Activated B cell treated with CpG ODN at 0.5 μM for 24 hours (primary cell): Measurements from ENCODE around the gene MECR. TPM values are rescaled to one million over a fixed set of nuclear protein-coding genes. Genes with fewer than 3 reads are reported as not detected.

ENCODE experiments used
- ATAC-seq: fragments of 200-7000 bp; cut with Tn5 transposase; one replicate; pipeline ENCODE4 v1.10.0; 2021; ENCODE audit warnings: low read depth, mild to moderate bottlenecking, moderate library complexity
- CTCF ChIA-PET: fragments of 350-600 bp; sonication (Branson Sonifier 250); formaldehyde crosslinking; loops from one replicate; lab custom pipeline; 2021; ENCODE audit warnings: antibody characterized with exemption; lab: Charles Lee
- POLR2A ChIA-PET: fragments of 350-600 bp; sonication (Branson Sonifier 250); formaldehyde crosslinking; loops from one replicate; lab custom pipeline; 2021; ENCODE audit warnings: antibody characterized with exemption; lab: Charles Lee
- DNase-seq: peaks from one replicate; pipeline ENCODE4 v3.0.0; 2022
- H3K27ac Mint-ChIP-seq: one replicate; pipeline ENCODE4 v1.8.0; 2020; ENCODE audit warnings: mixed read lengths
- H3K27me3 Mint-ChIP-seq: one replicate; pipeline ENCODE4 v1.8.0; 2021; ENCODE audit warnings: mixed read lengths
- H3K36me3 Mint-ChIP-seq: one replicate; pipeline ENCODE4 v1.8.0; 2021; ENCODE audit warnings: low read depth, mixed read lengths
- H3K4me1 Mint-ChIP-seq: one replicate; pipeline ENCODE4 v1.8.0; 2021; ENCODE audit warnings: mixed read lengths
- H3K4me3 Mint-ChIP-seq: one replicate; pipeline ENCODE4 v1.8.0; 2020; ENCODE audit warnings: mild to moderate bottlenecking, mixed read lengths
- H3K9me3 Mint-ChIP-seq: one replicate; pipeline ENCODE4 v1.8.0; 2020; ENCODE audit warnings: mixed read lengths
- intact Hi-C: fragments of 100-400 bp; cut with micrococcal nuclease; formaldehyde crosslinking; loops from one replicate; pipeline ENCODE4 v1.15.1; 2024
- total RNA-seq: library from RNA; stranded (reverse); gene quantifications from 2 replicates; pipeline ENCODE4 v1.2.3, GENCODE V29; 2022
- TF ChIP-seq, protein P1 (sequence below): fragments of 200-600 bp; IDR thresholded peaks from one replicate; pipeline ENCODE4 v1.8.0; 2022; ENCODE audit warnings: antibody characterized with exemption, mild to moderate bottlenecking

The MECR gene
- total RNA-seq, 1 donor from 2014 or later: 18.7 TPM

- intact Hi-C loops: no loop called here
- Mint-ChIP-seq H3K4me1 (no peaks in the 10 kb centered on the region), H3K4me3 (no peak overlapping the region), H3K36me3 (no peaks in the 10 kb centered on the region), H3K9me3 (no peaks in the 10 kb centered on the region), H3K27ac (no peak overlapping the region), H3K27me3 (peaks cover 55% of the 10 kb centered on the region)
- CTCF ChIA-PET: no interaction called here
- TF ChIP-seq, protein P1, sequence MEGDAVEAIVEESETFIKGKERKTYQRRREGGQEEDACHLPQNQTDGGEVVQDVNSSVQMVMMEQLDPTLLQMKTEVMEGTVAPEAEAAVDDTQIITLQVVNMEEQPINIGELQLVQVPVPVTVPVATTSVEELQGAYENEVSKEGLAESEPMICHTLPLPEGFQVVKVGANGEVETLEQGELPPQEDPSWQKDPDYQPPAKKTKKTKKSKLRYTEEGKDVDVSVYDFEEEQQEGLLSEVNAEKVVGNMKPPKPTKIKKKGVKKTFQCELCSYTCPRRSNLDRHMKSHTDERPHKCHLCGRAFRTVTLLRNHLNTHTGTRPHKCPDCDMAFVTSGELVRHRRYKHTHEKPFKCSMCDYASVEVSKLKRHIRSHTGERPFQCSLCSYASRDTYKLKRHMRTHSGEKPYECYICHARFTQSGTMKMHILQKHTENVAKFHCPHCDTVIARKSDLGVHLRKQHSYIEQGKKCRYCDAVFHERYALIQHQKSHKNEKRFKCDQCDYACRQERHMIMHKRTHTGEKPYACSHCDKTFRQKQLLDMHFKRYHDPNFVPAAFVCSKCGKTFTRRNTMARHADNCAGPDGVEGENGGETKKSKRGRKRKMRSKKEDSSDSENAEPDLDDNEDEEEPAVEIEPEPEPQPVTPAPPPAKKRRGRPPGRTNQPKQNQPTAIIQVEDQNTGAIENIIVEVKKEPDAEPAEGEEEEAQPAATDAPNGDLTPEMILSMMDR: no peak
- ATAC-seq (no peak), DNase-seq (no peak)
- POLR2A ChIA-PET: no interaction called here
Observed at GRCh38 chr1:29266912-29267311, 36.2 kb upstream of the MECR start.

GRCh38 chr1:29264773-29265389, 34.1 kb upstream of the MECR start:
- CTCF ChIA-PET: no interaction called here
- no peaks in the 10 kb centered on the region for H3K9me3 Mint-ChIP-seq

DNA sequence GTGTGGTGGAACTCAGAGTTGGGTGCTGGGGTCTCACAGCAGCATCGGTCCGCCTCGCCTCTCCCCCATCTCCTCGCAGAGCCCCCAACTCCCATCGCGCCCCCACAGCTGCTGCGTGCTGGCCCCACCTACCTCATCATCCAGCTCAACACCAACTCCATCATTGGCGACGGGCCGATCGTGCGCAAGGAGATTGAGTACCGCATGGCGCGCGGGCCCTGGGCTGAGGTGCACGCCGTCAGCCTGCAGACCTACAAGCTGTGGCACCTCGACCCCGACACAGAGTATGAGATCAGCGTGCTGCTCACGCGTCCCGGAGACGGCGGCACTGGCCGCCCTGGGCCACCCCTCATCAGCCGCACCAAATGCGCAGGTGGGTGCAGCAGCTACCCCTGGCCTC, 29.8 kb upstream of the MECR start:
- Mint-ChIP-seq H3K9me3 (no peaks in the 10 kb centered on the region), H3K27me3 (peaks cover 48% of the 10 kb centered on the region), H3K4me3 (peak overlapping the region; percentile 78), H3K27ac (no peak overlapping the region), H3K4me1 (peaks cover 5% of the 10 kb centered on the region), H3K36me3 (no peaks in the 10 kb centered on the region)
- intact Hi-C loops: no loop called here
- DNase-seq: no peak
- no peak for ATAC-seq
- TF ChIP-seq, protein P1: no peak
- CTCF ChIA-PET: no interaction called here
- POLR2A ChIA-PET: no interaction called here

More at GRCh38 chr1:29264773-29265389, 34.1 kb upstream of the MECR start:
- Mint-ChIP-seq H3K27ac (no peak overlapping the region), H3K36me3 (no peaks in the 10 kb centered on the region), H3K4me1 (peaks cover 4% of the 10 kb centered on the region), H3K27me3 (peaks cover 60% of the 10 kb centered on the region), H3K4me3 (no peak overlapping the region)
- intact Hi-C loops: no loop called here
- ATAC-seq: no peak
- TF ChIP-seq, protein P1: no peak
- DNase-seq: no peak
- POLR2A ChIA-PET: no interaction called here

- TF ChIP-seq, protein P1: no peak
Observed at GRCh38 chr1:29259802-29260441, 29.2 kb upstream of the MECR start.

GRCh38 chr1:29258976-29259801, 28.5 kb upstream of the MECR start:
- TF ChIP-seq, protein P1: no peak
- Mint-ChIP-seq H3K36me3 (no peaks in the 10 kb centered on the region), H3K4me3 (peak overlapping the region; percentile 78), H3K4me1 (peaks cover 5% of the 10 kb centered on the region), H3K9me3 (no peaks in the 10 kb centered on the region), H3K27me3 (peaks cover 45% of the 10 kb centered on the region), H3K27ac (no peak overlapping the region)
- CTCF ChIA-PET: no interaction called here
- POLR2A ChIA-PET: no interaction called here
- peak; percentile 40 for ATAC-seq
- no peak for DNase-seq
- intact Hi-C loops: no loop called here

More at GRCh38 chr1:29259802-29260441, 29.2 kb upstream of the MECR start:
- ATAC-seq (peak; percentile 47), DNase-seq (peak; percentile 29)
- POLR2A ChIA-PET: no interaction called here
- peaks cover 45% of the 10 kb centered on the region for H3K27me3 Mint-ChIP-seq
- intact Hi-C loops: no loop called here
- no peak overlapping the region for H3K27ac Mint-ChIP-seq
- peaks cover 5% of the 10 kb centered on the region for H3K4me1 Mint-ChIP-seq
- CTCF ChIA-PET: no interaction called here
- H3K36me3 Mint-ChIP-seq: no peaks in the 10 kb centered on the region
- peak overlapping the region; percentile 78 for H3K4me3 Mint-ChIP-seq
- no peaks in the 10 kb centered on the region for H3K9me3 Mint-ChIP-seq
